WTC11 (cell line): ENCODE measurements around the gene TMEM212. TPM values are rescaled to one million over a fixed set of nuclear protein-coding genes. Genes with fewer than 3 reads are reported as not detected.
"Not testable (repeated sequence)": the region's sequence is repeated elsewhere in the genome, so short reads cannot be mapped to it uniquely, and the experiment has no call there.

Experiments
- ATAC-seq: fragments of 200-7000 bp; cut with Tn5 transposase; 2 replicates; pipeline ENCODE4 v1.10.0; 2021; ENCODE audit warnings: mild to moderate bottlenecking, moderate library complexity
- CTCF ChIA-PET: fragments of 300-600 bp; sonication (Branson Sonifier 250); formaldehyde crosslinking; loops from one replicate; lab custom pipeline; 2021; ENCODE audit warnings: antibody characterized with exemption; lab: Charles Lee
- POLR2A ChIA-PET: fragments of 350-600 bp; sonication (Branson Sonifier 250); formaldehyde crosslinking; loops from one replicate; lab custom pipeline; 2021; ENCODE audit warnings: antibody characterized with exemption; lab: Charles Lee
- DNase-seq: peaks from one replicate; pipeline ENCODE4 v3.0.0; 2021; ENCODE audit warnings: low spot score
- H3K27ac Mint-ChIP-seq: 2 replicates; pipeline ENCODE4 v1.8.0; 2021; ENCODE audit warnings: mixed read lengths
- H3K27me3 Mint-ChIP-seq: 2 replicates; pipeline ENCODE4 v1.8.0; 2021; ENCODE audit warnings: low read depth, mild to moderate bottlenecking, moderate library complexity, mixed read lengths
- H3K36me3 Mint-ChIP-seq: 2 replicates; pipeline ENCODE4 v1.8.0; 2021; ENCODE audit warnings: mixed read lengths
- H3K4me1 Mint-ChIP-seq: 2 replicates; pipeline ENCODE4 v1.8.0; 2022; ENCODE audit warnings: mixed read lengths
- H3K4me3 Mint-ChIP-seq: 2 replicates; pipeline ENCODE4 v1.8.0; 2021; ENCODE audit warnings: mild to moderate bottlenecking, moderate library complexity, mixed read lengths
- H3K9me3 Mint-ChIP-seq: 2 replicates; pipeline ENCODE4 v1.8.0; 2021; ENCODE audit warnings: mixed read lengths
- ATF3 ChIP-seq: sonication (generic); formaldehyde crosslinking; conservative IDR thresholded peaks from 2 replicates; pipeline ENCODE4 v1.8.1; 2022; ENCODE audit warnings: mild to moderate bottlenecking, missing genetic modification reagents
- CBFB ChIP-seq: sonication (generic); formaldehyde crosslinking; IDR thresholded peaks from 2 replicates; pipeline ENCODE4 v1.8.1; 2022; ENCODE audit warnings: mild to moderate bottlenecking, low read depth, missing genetic modification reagents
- GRHL2 ChIP-seq: fragments of 250-450 bp; sonication (Bioruptor Pico); IDR thresholded peaks from 2 replicates; pipeline ENCODE4 v1.8.0; 2022; ENCODE audit warnings: mild to moderate bottlenecking, moderate library complexity; ENCODE audit not compliant: insufficient replicate concordance, severe bottlenecking
- GTF2I ChIP-seq: fragments of 250-450 bp; sonication (Bioruptor Pico); conservative IDR thresholded peaks from 2 replicates; pipeline ENCODE4 v1.4.0; 2021; ENCODE audit warnings: mild to moderate bottlenecking
- HMGA2 ChIP-seq: fragments of 250-450 bp; sonication (Bioruptor Pico); IDR thresholded peaks from 2 replicates; pipeline ENCODE4 v1.4.0; 2021; ENCODE audit warnings: mild to moderate bottlenecking, moderate library complexity
- IRF1 ChIP-seq: sonication (generic); formaldehyde crosslinking; IDR thresholded peaks from 2 replicates; pipeline ENCODE4 v1.8.0; 2023; ENCODE audit warnings: missing genetic modification reagents
- KAT7 ChIP-seq: sonication (generic); formaldehyde crosslinking; IDR thresholded peaks from 2 replicates; pipeline ENCODE4 v1.8.1; 2023; ENCODE audit warnings: missing genetic modification reagents, mild to moderate bottlenecking, borderline replicate concordance
- NR1H2 ChIP-seq: sonication (generic); formaldehyde crosslinking; IDR thresholded peaks from 2 replicates; pipeline ENCODE4 v1.9.0; 2021; ENCODE audit warnings: mild to moderate bottlenecking, moderate library complexity, missing genetic modification reagents
- NR2C2 ChIP-seq: sonication (generic); formaldehyde crosslinking; IDR thresholded peaks from 2 replicates; pipeline ENCODE4 v1.8.0; 2022; ENCODE audit warnings: mild to moderate bottlenecking, missing genetic modification reagents
- OVOL2 ChIP-seq: fragments of 250-450 bp; sonication (Bioruptor Pico); IDR thresholded peaks from 2 replicates; pipeline ENCODE4 v1.9.0; 2021; ENCODE audit warnings: mild to moderate bottlenecking, borderline replicate concordance
- RELA ChIP-seq: sonication (generic); formaldehyde crosslinking; IDR thresholded peaks from 2 replicates; pipeline ENCODE4 v1.8.1; 2022; ENCODE audit warnings: missing genetic modification reagents, mild to moderate bottlenecking, borderline replicate concordance
- ZBTB43 ChIP-seq: sonication (generic); formaldehyde crosslinking; IDR thresholded peaks from 2 replicates; pipeline ENCODE4 v1.8.1; 2023; ENCODE audit warnings: mild to moderate bottlenecking, missing genetic modification reagents
- ZNF416 ChIP-seq: fragments of 250-450 bp; sonication (Bioruptor Pico); IDR thresholded peaks from 2 replicates; pipeline ENCODE4 v1.9.0; 2021; ENCODE audit warnings: mild to moderate bottlenecking, inconsistent platforms
- total RNA-seq: library from RNA; stranded (reverse); gene quantifications from 3 replicates; pipeline ENCODE4 v1.2.3, GENCODE V29; 2021
- TF ChIP-seq, protein P1 (sequence below): sonication (generic); formaldehyde crosslinking; conservative IDR thresholded peaks from 2 replicates; pipeline ENCODE4 v1.8.1; 2023; ENCODE audit warnings: mild to moderate bottlenecking, low read depth, missing genetic modification reagents, moderate library complexity
- TF ChIP-seq, protein P2 (sequence below): sonication (generic); formaldehyde crosslinking; IDR thresholded peaks from 2 replicates; pipeline ENCODE4 v1.8.1; 2022; ENCODE audit warnings: low read depth, missing genetic modification reagents, borderline replicate concordance

TMEM212 gene
- total RNA-seq, 1 experiment from 2014 or later, result not detected

GRCh38 chr3:171854649-171855305, 11.6 kb downstream of the TMEM212 start:
- H3K36me3 Mint-ChIP-seq, result peaks cover 62% of the 10 kb centered on the region
- ChIA-PET CTCF (no interaction called here), POLR2A (no interaction called here)
- H3K4me1 Mint-ChIP-seq, result no peaks in the 10 kb centered on the region
- DNase-seq (no peak), ATAC-seq (no peak)
- no peak overlapping the region for H3K4me3 Mint-ChIP-seq
- peaks cover 2% of the 10 kb centered on the region; the same call in 1 of the 2 replicates for H3K27me3 Mint-ChIP-seq
- H3K9me3 Mint-ChIP-seq, result peaks cover 72% of the 10 kb centered on the region
- TF ChIP-seq, protein P1, sequence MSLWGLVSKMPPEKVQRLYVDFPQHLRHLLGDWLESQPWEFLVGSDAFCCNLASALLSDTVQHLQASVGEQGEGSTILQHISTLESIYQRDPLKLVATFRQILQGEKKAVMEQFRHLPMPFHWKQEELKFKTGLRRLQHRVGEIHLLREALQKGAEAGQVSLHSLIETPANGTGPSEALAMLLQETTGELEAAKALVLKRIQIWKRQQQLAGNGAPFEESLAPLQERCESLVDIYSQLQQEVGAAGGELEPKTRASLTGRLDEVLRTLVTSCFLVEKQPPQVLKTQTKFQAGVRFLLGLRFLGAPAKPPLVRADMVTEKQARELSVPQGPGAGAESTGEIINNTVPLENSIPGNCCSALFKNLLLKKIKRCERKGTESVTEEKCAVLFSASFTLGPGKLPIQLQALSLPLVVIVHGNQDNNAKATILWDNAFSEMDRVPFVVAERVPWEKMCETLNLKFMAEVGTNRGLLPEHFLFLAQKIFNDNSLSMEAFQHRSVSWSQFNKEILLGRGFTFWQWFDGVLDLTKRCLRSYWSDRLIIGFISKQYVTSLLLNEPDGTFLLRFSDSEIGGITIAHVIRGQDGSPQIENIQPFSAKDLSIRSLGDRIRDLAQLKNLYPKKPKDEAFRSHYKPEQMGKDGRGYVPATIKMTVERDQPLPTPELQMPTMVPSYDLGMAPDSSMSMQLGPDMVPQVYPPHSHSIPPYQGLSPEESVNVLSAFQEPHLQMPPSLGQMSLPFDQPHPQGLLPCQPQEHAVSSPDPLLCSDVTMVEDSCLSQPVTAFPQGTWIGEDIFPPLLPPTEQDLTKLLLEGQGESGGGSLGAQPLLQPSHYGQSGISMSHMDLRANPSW, result no peak
- TF ChIP-seq ZBTB43 (CRISPR knock-in tag), result no peak
- TF ChIP-seq, protein P2, sequence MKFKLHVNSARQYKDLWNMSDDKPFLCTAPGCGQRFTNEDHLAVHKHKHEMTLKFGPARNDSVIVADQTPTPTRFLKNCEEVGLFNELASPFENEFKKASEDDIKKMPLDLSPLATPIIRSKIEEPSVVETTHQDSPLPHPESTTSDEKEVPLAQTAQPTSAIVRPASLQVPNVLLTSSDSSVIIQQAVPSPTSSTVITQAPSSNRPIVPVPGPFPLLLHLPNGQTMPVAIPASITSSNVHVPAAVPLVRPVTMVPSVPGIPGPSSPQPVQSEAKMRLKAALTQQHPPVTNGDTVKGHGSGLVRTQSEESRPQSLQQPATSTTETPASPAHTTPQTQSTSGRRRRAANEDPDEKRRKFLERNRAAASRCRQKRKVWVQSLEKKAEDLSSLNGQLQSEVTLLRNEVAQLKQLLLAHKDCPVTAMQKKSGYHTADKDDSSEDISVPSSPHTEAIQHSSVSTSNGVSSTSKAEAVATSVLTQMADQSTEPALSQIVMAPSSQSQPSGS (CRISPR knock-in tag), result no peak
- TF ChIP-seq GTF2I, result peak; percentile 93
- no peak for TF ChIP-seq ZNF416 (CRISPR knock-in tag)
- no peak for TF ChIP-seq RELA (CRISPR knock-in tag)
- no peak for TF ChIP-seq IRF1 (CRISPR knock-in tag)
- no peak overlapping the region for H3K27ac Mint-ChIP-seq

DNA sequence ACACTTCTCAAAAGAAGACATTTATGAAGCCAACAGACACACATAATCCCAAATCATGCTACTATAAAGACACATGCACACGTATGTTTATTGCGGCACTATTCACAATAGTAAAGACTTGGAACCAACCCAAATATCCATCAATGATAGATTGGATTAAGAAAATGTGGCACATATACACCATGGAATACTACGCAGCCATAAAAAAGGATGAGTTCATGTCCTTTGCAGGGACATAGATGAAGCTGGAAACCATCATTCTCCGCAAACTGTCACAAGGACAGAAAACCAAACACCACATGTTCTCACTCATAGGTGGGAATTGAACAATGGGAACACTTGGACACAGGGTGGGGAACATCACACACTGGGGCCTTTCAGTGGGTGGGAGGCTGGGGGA, 15.6 kb downstream of the TMEM212 start:
- ATAC-seq, H3K27me3 Mint-ChIP-seq, CTCF ChIA-PET, POLR2A ChIA-PET, H3K4me3 Mint-ChIP-seq, DNase-seq, H3K27ac Mint-ChIP-seq: not testable (repeated sequence)
- Mint-ChIP-seq H3K9me3 (peaks cover 48% of the 10 kb centered on the region), H3K4me1 (peaks cover 11% of the 10 kb centered on the region), H3K36me3 (peaks cover 44% of the 10 kb centered on the region)

DNA sequence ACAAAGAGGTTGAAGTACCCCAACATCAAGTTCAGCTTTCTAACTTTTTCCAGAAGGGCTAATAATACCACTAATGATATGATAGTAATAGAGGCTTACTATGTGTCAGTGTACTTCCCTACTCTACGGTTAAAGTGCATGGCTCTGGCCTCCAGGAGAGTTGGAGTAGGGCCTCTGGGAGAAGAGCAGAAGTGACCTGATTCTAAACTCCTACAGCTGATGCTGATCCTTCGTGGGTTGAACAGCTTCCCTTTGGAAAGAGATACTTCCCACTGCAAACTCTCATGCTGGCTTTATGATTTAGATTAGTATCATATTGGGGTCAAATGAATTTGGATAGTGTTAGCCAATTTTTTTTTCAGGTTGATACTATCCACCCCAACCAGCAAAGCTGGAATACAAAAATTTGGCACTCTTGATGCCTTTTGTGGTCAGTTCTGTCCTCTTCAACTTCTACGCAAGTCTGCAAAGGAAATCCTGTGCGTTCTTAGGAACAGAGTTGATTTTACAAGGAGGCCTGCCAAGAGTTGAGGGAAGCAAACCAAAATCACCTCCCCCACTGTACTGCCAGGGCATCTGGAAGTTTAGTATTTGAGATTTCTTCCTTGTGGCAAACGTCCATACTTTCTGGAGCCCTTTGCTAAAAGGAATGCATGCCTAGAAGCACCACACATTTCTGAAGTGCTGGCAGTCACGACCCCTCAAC, 17.8 kb downstream of the TMEM212 start:
- no peak for DNase-seq
- Mint-ChIP-seq H3K27me3 (no peaks in the 10 kb centered on the region), H3K4me1 (peaks cover 12% of the 10 kb centered on the region), H3K36me3 (peaks cover 28% of the 10 kb centered on the region), H3K4me3 (no peak overlapping the region), H3K9me3 (peaks cover 35% of the 10 kb centered on the region), H3K27ac (no peak overlapping the region)
- POLR2A ChIA-PET, result no interaction called here
- no peak for ATAC-seq
- CTCF ChIA-PET, result no interaction called here
- no peak for TF ChIP-seq GRHL2 (CRISPR knock-in tag)
- TF ChIP-seq HMGA2 (CRISPR knock-in tag), result no peak
- TF ChIP-seq ATF3 (CRISPR knock-in tag), result no peak
- no peak for TF ChIP-seq NR1H2
- TF ChIP-seq NR2C2 (CRISPR knock-in tag), result no peak
- TF ChIP-seq CBFB (CRISPR knock-in tag), result no peak
- no peak for TF ChIP-seq OVOL2
- TF ChIP-seq KAT7 (CRISPR knock-in tag), result no peak
